ENCODE measurements around the gene PAIP1.
"Not testable (repeated sequence)": the region's sequence is repeated elsewhere in the genome, so short reads cannot be mapped to it uniquely, and the experiment has no call there.

PAIP1 gene

DNA sequence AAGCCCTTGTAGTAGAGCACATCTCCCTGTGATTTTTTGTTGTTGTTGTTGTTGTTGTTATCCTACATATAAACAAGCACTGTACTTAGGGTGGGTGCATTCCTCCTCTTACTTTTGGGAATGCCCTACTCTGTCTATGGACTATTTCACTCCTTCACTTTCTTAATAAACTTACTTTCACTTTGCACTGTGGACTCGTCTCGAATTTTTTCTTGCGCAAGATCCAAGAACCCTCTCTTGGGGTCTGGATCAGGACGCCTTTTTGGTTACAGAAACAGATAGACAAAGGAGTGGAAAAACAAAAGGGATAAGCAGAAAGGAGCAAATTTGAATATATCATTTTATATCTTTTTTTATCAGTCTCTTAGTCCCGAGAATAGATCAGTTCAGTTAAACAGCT, 14.4 kb upstream of the PAIP1 start:
- DNase-seq: no peak

DNA sequence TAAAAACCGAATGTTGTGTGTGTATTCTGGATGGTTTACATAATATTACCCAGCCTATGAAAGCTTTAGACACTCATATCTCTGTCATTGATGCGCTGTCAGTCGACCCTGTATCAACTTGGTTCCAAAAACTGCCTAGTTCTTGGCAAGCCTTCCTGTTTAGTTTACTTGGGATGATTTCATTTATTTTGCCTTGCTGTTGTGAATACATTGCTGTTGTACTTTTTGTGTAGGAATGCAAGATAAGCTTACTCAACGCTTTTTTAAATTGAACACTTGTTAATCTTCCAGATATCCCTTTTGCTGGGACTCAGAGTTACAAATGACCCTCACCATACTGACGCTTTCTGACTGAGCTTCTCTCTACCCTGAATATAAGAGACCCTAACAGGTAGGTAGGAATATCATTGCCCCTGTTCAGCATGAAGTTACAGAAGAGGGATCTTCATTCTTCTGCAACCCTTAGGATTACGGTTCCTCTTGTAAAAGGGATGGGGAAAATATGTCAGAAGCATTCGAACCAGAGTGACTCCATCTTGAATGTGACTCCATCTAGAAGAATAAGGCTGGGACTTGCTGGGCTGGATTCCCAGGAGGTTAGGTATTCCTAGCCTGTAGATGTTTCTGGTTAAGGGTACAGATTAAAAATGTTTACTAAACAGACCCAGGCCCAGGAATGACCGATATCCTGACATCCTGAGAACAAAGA, 13.7 kb upstream of the PAIP1 start:
- no peak for DNase-seq

DNA sequence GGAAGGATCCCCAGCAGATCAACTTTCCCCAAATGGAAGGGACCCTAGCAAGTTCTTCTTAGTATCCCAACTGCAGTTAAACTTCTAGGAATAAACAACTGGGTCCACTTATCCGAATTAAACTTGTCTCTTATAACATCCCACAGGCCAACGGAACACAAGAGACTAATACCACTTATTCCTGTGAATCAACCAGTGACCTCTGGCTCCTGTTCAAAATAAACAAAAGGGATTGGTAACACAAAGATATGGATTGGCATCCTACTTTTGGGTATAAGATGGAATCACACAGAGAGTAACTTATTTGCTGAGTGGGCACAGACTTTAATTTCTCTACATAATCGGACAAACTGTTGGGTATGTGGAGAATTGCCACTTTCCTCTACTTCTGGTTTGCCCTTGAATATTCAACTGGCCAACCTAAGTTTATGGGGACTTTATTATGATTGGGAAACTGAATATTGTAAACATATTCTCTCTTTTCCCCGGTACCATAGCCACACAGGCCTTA, 12.4 kb upstream of the PAIP1 start:
- DNase-seq: no peak

DNA sequence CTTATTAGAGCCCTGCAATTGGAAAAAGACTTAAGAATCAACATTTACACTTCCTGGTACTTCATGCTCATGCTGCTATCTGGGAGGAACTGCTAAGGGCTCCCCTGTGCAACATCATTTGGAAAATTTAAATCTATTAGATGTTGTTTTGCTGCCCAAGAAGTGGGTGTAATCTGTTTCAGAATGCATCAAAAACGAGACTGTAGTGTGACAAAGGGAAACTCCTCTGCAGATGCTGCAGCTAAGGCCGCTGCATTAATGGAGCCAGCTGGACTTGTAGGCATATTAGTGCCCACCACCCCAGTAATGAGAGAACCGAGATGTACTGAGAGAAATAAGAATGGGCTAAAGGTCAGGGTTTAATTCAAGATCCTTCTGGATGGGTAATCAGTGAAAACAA, 11.1 kb upstream of the PAIP1 start:
- DNase-seq: no peak

DNA sequence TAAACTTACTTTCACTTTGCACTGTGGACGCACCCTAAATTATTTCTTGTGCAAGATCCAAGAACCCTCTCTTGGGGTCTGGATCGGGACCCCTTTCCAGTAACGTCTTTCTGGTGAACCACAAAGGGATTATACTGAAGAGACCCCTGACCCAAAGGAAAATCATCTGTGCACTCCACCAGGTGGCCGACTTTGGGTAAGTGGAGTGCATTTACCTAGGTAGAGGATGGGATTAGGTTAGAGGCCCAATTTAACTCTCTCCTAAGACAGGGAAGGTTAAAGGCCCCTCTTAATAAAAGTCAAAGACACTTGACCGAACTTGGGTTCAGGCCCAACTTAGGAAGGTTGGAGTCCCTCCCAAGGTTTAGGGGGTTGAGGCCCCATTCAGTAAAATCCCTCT, 8.2 kb upstream of the PAIP1 start:
- DNase-seq: no peak

DNA sequence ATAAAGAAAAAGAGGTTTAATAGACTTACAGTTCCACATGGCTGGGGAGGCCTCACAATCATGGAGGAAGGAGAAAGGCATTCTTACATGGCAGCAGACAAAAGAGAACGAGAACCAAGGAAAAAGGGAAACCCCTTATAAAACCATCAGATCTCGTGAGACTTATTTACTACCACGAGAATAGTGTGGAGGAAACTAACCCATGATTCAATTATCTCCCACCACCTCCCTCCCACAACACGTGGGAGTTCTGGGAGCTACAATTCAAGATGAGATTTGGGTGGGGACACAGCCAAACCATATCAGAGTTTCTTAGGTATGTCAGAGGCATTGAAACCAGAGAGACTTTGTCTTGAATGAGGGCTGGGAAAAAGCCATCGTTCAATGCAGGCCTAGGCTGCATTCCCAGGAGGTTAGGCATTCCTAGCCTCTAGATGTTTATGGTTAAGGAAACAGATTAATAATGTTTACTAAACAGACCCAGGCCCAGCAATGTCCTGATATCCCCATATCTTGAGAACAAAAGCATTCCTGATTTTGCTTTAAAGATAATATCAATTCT, 7.5 kb upstream of the PAIP1 start:
- no peak for DNase-seq

DNA sequence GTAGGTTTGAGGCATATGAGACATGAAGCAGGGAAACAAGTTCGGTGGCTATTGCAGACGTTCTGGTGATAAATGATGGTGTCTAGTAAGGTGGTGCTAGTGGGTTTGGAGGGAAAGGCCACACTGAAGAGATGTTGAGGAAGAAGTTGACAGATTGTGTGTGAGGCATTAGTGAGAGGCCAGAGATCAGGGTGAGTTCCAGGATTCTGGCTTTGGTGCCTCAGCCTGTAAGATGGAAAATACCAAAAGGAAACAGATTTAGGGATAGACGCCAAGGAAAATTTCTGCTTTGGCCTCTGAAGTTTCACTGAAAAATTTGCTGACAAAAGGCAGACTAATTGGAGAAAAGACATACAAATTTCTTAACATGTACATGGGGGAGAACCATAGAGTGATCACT, 6.4 kb upstream of the PAIP1 start:
- no peak for DNase-seq

DNA sequence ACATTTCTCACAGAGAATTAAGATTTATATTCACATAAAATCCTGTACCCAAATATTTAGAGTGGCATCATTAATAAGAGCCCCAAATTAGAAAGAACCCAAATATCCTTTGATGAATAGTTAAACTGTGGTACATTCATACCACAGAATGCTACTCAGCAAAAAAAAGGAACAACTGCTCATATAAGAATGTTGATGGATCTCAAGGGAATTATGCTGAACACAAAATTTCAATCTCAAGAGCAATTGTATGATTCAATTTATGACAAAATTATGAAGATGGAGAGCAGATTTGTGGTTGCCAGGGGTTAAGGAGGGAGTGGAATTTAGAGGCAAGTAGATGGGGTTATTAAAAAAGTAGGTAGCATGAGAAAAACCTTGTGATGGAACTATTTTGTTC, 4.5 kb upstream of the PAIP1 start:
- peak; percentile 52 for DNase-seq

DNA sequence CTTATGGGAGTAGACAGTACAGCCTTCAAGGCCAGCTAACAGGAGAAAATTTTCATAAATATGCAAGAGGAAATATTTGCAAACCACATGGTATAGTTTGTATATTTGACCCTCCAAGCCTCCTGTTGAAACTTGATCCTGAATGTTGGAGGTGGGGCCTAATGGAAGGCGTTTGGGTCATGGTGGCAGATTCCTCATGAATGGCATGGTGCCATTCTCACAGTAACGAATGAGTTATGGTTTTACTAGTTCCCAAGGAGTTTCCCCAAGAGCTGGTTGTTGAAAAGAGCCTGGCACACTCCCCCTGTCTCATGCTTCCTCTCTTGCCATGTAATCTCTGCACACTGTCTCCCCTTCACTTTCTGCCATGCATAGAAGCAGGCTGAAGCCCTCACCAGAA, 3.3 kb upstream of the PAIP1 start:
- DNase-seq: peak; percentile 71

DNA sequence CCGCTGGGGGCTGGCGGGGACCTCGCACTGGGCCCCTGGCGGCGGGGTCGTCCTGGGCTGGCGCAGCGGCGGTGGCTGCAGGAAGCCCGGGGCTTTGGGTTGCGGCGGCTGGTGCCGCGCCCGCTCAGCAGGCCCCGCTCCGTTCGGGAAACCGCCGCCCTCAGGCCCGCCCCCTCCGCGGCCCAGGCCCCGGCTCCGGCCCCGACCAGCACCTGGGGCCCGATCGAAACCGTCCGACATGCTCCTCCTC, 345 bp downstream of the PAIP1 start:
- not testable (repeated sequence) for DNase-seq

DNA sequence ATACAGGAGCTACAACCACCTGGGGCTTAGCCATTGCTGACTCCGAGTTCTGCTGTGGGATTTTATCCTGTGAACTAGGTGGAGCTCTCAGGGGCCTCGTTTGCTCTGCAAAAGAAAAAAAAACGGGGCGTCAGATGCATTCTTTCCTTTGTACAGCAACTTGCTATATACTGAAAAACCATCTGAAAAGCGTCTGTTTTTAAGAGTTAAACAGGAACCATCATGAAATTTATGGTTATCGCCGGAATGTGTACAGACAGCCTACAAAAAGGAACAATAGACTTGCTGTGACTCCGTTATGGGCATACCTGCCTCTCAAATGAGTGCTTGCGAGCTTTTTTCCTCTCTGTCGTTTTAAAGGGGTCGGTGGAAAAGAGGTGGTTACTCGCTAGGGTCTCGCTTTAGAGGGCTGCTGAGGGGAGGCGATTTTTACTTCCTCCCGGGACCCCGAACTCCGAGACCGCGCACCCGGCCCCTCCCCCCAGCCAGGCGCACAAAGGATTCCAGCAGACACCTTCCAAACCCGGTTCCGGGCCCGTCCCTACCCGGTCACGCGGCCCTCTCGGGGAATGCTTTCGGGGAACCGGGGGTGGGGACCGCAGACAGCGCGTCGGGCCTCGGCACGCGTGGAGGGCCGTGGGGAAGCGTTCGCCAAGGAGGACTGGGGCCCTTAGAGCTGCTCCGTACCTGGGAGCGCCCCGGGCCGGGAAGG, 826 bp downstream of the PAIP1 start:
- DNase-seq: peak; percentile 40

DNA sequence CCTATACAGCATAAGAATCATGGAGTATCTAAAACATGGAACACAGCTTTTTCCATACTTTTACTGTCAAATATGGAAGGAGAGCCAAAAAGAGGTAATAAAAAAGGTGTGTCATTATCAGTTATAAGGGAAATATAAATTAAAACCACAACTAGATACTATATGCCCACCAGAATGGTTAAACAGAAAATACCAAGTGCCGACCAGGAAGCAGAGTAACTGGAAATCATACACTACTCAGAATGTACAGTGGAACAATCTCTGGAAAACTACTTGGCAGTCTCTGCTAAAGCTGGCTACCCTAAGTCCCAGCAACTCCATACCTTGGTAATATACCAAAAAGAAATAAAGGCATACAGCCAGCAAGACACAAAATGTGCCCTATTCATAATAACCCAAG, 2.4 kb downstream of the PAIP1 start:
- DNase-seq: no peak

DNA sequence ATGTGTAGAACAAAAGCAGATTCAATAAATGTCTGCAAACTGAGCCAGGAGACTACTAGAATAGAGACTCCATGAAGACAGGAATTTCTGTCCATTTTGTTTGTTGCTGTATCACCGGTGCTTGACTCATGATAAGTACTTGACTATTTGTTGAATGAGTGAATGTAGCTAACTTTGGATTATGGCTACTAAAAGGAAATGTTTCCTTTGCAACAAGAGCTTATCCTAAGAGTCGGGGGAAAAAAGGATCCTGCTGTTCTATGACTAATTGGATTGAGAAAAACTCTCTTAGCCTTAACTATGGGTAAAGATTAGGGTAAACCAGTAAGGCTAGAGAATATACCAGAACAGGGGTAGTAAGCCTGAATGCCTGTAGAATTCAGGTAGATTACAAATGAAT, 3.5 kb downstream of the PAIP1 start:
- peak; percentile 26 for DNase-seq

DNA sequence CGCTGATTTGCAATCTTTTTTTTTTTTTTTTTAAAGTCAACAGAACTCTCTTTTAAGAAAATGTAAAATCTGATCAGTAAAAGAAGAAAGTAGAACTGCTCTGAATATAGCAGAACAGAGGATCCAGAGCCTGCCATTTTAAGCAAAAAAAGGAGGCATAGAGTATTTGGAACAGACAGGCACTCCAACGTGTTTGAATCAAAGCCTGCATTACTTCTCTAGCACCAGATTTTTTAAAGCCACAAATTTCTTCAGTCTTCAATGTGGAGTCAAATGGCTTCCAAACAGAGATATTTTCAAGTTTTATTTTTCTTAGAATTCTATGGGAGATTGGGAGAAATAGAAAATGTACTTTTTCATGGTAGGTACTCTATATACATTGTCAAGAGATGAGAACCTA, 5.1 kb downstream of the PAIP1 start:
- DNase-seq: no peak

DNA sequence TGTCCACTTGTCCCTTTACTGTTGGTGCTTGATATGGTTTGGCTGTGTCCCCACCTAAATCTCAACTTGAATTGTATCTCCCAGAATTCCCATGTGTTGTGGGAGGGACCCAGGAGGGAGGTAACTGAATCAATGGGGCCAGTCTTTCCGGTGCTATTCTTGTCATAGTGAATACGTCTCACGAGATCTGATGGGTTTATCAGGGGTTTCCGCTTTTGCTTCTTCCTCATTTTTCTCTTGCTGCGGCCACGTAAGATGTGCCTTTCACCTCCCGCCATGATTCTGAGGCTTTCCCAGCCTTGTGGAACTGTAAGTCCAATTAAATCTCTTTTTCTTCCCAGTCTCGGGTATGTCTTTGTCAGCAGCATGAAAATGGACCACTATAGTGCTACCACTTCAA, 7.6 kb downstream of the PAIP1 start:
- not testable (repeated sequence) for DNase-seq

DNA sequence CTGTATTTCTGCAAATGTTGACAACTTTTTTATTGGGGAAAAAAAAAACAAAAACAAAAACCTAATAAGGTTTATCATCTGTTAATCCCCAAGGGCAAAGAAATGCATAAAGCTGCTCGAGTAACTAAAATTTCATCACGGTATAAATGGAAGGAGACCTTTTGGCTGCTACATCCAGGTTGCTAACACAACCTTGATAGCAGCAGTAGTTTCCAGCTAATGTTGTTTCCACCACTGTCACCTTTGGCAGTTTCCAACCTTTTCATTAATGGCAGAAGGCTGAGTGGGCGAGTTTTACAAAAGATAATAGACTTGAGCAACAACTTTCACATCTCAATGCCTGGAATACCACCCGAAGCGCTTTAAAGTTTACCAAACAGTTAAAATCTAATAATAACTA, 8.5 kb downstream of the PAIP1 start:
- DNase-seq: no peak

DNA sequence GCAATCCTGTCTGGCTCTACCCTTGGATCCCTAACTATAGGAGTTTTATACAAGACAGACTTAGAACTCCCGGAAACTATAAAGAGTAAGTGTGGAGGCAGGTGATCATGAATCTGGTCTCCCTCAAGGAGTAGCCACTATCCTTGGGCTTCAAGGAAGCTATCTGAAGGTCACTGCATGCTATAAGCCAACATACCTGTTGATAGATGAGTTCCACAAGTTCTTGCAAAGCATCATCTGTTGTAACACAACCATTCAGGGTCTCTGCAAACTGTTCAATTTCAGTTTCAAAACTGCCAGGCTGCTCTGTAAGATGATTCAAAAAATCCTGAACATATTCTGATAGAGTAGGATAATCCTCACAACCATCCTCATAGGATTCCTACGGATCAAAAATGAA, 9.3 kb downstream of the PAIP1 start:
- DNase-seq: no peak

DNA sequence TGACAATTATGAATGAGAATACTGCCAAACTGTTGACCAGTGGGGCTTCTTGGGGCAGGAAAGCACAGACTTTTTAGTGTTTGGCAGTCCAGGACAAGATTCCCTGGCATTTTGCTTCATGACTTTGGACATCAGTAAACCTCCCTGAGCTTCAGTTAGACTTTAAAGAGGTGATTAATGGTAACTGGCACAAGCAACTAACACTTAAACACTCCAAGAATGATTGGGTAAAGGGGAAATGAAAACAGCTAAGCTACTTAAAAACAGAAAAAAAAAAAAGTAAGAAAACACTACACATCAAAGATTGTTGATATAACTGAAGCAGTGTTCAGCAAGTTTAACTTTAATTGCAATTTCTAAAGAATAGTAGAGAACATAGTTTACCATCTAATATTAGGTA, 13.4 kb downstream of the PAIP1 start:
- DNase-seq: no peak

DNA sequence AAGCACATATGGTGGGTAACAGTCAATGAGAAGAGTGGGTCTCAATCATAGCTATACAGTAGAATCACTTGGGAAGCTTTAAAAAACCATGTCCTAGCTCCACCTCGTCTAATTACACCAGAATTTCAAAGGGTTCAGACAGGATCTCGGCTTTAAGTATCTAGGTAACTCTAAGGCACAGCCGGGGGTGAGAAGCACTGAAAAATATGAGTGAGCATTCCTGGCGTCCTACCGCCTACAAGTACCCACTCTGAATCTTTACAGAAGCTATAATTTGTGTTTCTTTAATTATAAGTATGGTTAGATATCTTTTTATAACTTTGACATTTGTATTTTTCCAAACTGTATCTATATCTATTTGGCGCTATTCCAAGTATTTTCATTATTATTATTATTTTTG, 16.1 kb downstream of the PAIP1 start:
- DNase-seq: no peak

DNA sequence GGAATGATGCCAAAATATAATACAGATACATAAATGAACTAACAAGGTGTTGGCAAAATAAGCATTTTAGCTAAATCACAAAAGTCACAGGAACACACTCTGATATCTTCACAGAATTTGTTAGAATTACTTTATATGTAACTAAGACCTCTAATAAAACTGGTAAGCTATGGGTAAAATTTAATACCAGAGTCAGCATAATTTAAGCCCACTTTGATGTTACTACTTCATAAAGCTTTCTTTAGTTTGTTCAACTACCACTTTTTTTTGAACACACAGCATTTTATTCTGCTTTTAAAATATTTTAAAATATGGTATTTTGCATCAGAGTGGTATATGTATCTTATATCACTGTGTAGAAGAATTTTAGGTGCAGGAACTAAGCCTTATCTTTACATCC, 19.9 kb downstream of the PAIP1 start:
- no peak for DNase-seq

DNA sequence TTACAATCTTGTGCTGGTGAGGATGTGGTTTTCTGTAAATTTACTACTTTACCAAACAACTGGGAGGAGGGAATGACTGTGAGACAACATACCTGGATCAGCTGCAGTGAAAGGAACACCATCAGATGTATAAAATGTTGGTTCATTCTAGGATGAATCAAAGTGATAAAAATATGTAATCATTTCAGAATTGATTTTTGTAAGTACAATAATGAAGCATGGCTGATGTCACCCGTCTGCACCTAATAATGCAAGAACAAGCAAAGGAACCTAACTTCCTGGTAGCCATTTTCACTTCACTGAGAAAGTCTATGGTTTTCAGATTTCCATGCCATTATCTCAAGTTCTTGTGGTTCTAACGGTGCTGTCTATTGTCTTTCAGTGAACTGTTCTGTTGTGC, 23.2 kb downstream of the PAIP1 start:
- no peak for DNase-seq

DNA sequence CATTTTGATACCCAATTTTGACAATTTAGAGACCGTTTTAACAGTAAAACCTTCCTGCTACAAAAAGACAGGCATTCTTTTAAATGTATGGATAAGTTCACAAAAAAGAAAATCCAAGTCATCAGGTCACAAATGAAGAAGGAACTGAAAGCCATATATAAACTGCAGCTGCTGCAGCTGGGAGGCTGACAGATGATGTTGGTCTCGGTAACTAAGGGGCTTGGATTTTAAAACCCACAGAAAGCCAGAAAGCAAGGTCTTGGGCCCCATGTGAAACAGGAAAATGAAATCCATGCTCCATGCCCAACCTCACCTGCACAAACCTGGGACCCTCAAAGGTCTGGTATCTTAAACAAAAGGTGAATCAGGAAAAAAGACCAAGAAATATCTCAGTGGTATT, 26.2 kb downstream of the PAIP1 start:
- no peak for DNase-seq

DNA sequence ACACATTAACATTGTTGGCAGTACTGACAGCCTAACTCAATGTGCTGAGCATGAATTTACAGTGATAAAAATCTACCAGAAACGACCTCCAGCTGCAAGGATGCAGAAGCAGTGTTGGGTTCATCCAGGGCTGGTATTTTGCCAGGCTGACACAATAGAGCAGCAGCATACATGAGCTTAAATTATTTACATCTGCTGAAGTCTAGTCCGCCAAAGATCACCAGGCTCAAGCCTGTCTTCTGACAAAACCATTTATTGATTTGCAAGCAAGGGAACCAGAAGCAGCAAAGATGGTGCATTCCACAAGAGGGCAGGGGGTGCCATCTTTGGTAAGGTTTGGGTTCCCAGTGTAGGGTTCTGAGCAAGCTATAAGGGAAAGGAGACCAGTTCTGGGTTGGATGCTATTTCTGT, 33.2 kb downstream of the PAIP1 start:
- DNase-seq: no peak

DNA sequence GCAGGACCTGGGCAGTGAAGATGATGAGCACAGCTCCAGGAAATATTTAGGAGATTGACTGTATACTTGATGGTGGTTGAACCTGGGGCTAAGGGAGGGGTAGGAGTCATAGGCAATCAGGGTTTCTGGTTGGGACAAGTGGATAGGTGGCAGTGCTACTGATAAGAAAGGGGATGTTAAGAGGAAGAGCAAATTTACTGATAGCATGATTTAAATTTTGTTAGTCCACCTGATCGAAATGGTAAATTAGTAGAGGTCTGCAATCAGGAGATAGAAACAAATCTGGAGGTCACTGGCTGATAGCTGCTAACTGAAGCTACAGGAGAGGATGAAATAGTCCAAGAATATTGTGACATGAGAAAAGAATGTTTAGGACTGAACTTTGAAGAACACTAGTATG, 36.3 kb downstream of the PAIP1 start:
- DNase-seq: no peak

DNA sequence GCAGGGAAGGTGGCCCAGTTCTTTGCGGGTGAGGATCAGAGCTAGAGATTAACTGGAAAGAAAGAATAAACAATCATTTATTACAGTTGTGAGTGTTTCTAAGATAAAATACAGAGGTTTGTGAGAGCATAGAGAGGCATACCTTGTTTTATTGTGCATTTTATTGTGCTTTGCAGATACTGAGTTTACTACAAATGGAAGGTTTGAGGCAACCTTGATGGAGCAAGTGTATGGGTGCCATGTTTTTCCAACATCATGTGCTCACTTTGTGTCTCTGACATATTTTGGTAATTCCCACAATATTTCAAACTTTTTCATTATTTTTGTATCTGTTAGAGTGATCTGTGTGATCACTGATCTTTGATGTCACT, 41.2 kb downstream of the PAIP1 start:
- no peak for DNase-seq
